Mesothelial cell of epicardium (in vitro differentiated cells): Measurements from ENCODE around the gene MYO9B. TPM values are rescaled to one million over a fixed set of nuclear protein-coding genes. Genes with fewer than 3 reads are reported as not detected.
"Not testable (repeated sequence)": the region's sequence is repeated elsewhere in the genome, so short reads cannot be mapped to it uniquely, and the experiment has no call there.

ENCODE experiments used
- DNase-seq, 2 experiments: peaks; one replicate each; pipeline ENCODE4 v3.0.0; 2021; ENCODE audit warnings: low spot score in 2 of 2; ENCODE audit not compliant: unreplicated experiment in 2 of 2
- H3K27ac Mint-ChIP-seq: 2 replicates; pipeline ENCODE4 v1.8.0; 2021; ENCODE audit warnings: mixed read lengths
- H3K27me3 Mint-ChIP-seq: 2 replicates; pipeline ENCODE4 v1.8.0; 2021; ENCODE audit warnings: low read depth, mixed read lengths
- H3K36me3 Mint-ChIP-seq: 2 replicates; pipeline ENCODE4 v1.8.0; 2021; ENCODE audit warnings: mixed read lengths
- H3K4me1 Mint-ChIP-seq: 2 replicates; pipeline ENCODE4 v1.8.0; 2021; ENCODE audit warnings: mixed read lengths
- H3K4me3 Mint-ChIP-seq: 2 replicates; pipeline ENCODE4 v1.8.0; 2021; ENCODE audit warnings: mild to moderate bottlenecking, moderate library complexity, mixed read lengths
- H3K9me3 Mint-ChIP-seq: 2 replicates; pipeline ENCODE4 v1.8.0; 2021; ENCODE audit warnings: mixed read lengths
- CTCF ChIP-seq: fragments of 200-600 bp; sonication (generic); IDR thresholded peaks from one replicate; pipeline ENCODE4 v1.5.0; 2021; ENCODE audit warnings: antibody characterized with exemption; ENCODE audit not compliant: unreplicated experiment
- total RNA-seq: library from RNA; stranded (reverse); gene quantifications from 3 replicates; pipeline ENCODE4 v1.2.1, GENCODE V29; 2021

Gene MYO9B
- total RNA-seq, 1 donor from 2014 or later, result 90.8 TPM

DNA sequence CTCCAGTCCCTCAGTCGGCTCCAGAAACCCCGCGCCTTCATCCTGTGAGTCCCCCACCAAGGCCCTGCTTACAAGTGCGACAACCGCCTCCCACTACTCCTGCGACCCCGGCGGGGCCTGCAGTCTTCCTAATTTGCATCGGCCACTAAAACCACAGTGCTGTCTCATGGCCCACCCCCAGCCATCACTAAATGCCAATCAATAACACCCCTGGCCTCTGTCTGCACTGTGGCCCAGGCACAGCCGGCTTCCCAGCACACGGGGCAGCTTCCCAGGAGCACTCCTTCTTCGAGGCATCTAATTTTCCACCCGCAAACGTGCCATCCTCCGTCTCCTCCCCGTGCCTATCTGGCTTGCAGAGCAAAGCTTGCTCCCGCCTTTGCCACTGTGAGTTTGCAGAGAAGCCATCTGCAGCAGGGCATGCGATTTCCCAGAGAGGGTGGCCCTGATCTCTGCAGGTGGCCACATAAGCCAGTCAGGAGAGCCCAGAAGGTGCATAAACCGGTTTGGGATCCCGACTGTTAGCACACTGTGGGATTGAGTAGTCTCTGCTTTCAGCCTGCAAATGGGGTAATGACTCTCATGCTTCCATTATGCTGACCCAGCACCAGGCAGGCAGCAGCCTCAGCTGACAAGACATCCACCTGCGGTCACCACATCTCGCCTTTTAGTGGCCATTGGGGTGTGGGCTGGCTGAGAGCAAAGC, 105.6 kb downstream of the MYO9B start:
- H3K36me3 Mint-ChIP-seq, result peaks cover 26% of the 10 kb centered on the region
- no peak overlapping the region for H3K27ac Mint-ChIP-seq
- no peaks in the 10 kb centered on the region for H3K9me3 Mint-ChIP-seq
- no peak for TF ChIP-seq CTCF
- no peaks in the 10 kb centered on the region for H3K27me3 Mint-ChIP-seq
- H3K4me1 Mint-ChIP-seq, result peaks cover 2% of the 10 kb centered on the region
- DNase-seq, result no peak
- no peak overlapping the region for H3K4me3 Mint-ChIP-seq

DNA sequence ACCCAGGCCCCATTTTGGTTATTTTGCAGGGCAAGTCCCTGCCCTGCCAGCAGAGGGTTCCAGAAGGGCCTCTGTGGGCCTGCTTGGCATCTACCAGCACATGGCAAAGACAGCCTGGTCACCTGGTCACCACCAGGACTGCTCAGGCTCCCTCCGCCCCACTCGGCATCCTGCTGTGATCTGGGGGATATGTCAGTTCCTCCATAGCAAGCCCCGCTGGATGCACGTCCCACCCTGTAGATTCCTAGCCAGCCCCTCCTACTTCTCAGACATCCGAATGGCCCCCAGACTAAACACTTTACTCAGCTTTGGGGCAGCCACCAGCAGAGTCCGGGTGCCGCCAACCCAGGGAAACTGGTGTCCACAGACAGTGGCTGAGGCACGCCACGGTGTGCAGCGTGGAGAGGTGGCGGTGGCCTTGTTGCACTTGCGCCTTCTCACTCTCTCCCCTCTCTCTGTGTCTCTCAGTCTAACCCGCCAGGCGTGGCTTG, 107.7 kb downstream of the MYO9B start:
- TF ChIP-seq CTCF, result no peak
- no peaks in the 10 kb centered on the region for H3K9me3 Mint-ChIP-seq
- DNase-seq, result no peak
- H3K4me3 Mint-ChIP-seq, result no peak overlapping the region
- peaks cover 19% of the 10 kb centered on the region for H3K36me3 Mint-ChIP-seq
- H3K27ac Mint-ChIP-seq, result no peak overlapping the region
- H3K27me3 Mint-ChIP-seq, result no peaks in the 10 kb centered on the region
- peaks cover 2% of the 10 kb centered on the region for H3K4me1 Mint-ChIP-seq

DNA sequence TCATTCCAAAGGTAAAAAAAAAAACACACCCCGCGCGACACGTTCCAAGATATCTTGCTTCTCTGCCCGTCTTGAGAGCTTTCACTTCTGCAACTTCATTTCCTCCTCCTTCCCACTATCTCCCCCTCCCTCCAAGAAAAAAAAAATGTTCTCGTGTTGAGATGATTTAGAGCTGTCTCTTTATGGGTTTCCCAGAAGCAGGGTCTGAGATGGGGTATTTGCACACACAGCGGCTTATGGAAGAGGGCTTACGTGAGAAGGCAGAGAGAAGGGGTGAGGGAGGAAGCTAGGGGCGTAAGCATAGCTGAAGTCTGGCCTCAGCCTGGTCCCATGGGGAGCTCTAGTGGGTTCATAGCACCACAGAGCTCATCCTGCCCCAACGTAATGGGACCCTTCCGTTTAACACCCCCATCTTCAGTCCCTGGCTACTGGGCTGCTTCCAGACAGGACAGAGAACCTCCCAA, 108.3 kb downstream of the MYO9B start:
- H3K4me3 Mint-ChIP-seq, result no peak overlapping the region
- no peak for TF ChIP-seq CTCF
- H3K4me1 Mint-ChIP-seq, result no peaks in the 10 kb centered on the region
- no peaks in the 10 kb centered on the region for H3K9me3 Mint-ChIP-seq
- H3K27me3 Mint-ChIP-seq, result no peaks in the 10 kb centered on the region
- H3K27ac Mint-ChIP-seq, result no peak overlapping the region
- peaks cover 18% of the 10 kb centered on the region for H3K36me3 Mint-ChIP-seq
- no peak for DNase-seq

DNA sequence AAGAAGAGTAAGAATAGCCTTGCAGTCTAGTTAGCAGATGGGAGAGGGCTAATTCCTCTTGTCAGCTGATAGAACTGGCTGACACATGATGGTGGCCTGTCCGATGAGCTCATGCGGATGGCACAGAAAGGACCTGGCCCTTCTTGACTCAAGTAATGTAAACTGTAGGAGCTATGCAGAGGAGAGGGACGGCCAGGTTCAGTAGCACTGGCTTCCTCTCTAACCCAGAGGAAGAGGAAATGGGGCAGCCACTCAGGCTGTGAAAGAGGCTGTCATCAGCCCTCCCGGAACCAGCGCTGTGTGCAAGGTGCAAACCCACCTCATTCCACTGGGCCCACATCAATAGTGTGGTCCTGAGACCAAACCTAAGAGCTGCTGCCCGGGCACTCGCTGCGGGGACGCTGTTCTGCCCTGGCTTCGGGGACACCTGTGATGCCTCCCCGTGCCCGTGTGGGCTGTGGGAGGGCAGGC, 108.8 kb downstream of the MYO9B start:
- TF ChIP-seq CTCF, result no peak
- H3K27ac Mint-ChIP-seq, result no peak overlapping the region
- no peak overlapping the region for H3K4me3 Mint-ChIP-seq
- no peaks in the 10 kb centered on the region for H3K9me3 Mint-ChIP-seq
- no peaks in the 10 kb centered on the region for H3K4me1 Mint-ChIP-seq
- DNase-seq, result no peak
- peaks cover 22% of the 10 kb centered on the region for H3K36me3 Mint-ChIP-seq
- H3K27me3 Mint-ChIP-seq, result no peaks in the 10 kb centered on the region

- H3K27me3 Mint-ChIP-seq, result no peaks in the 10 kb centered on the region
- no peak for TF ChIP-seq CTCF
- no peaks in the 10 kb centered on the region for H3K4me1 Mint-ChIP-seq
- no peak overlapping the region for H3K27ac Mint-ChIP-seq
- no peak for DNase-seq
- no peak overlapping the region for H3K4me3 Mint-ChIP-seq
- peaks cover 24% of the 10 kb centered on the region for H3K36me3 Mint-ChIP-seq
- no peaks in the 10 kb centered on the region for H3K9me3 Mint-ChIP-seq
Measured at GRCh38 chr19:17185590-17185989, 110.0 kb downstream of the MYO9B start.

GRCh38 chr19:17191736-17192135, 116.2 kb downstream of the MYO9B start:
- peaks cover 34% of the 10 kb centered on the region for H3K36me3 Mint-ChIP-seq
- not testable (repeated sequence) for H3K27ac Mint-ChIP-seq

More at GRCh38 chr19:17191736-17192135, 116.2 kb downstream of the MYO9B start:
- H3K27me3 Mint-ChIP-seq, H3K4me3 Mint-ChIP-seq, DNase-seq, H3K4me1 Mint-ChIP-seq, H3K9me3 Mint-ChIP-seq: not testable (repeated sequence)
